Skeletal muscle tissue (tissue), 4 donors: Measurements from ENCODE around the gene POLR3F. TPM values are rescaled to one million over a fixed set of nuclear protein-coding genes. Genes with fewer than 3 reads are reported as not detected.
"Not testable (repeated sequence)": the region's sequence is repeated elsewhere in the genome, so short reads cannot be mapped to it uniquely, and the experiment has no call there.

Source experiments
- H3K27ac ChIP-seq: one replicate; pipeline ENCODE4 v1.7.0; 2013; ENCODE audit warnings: mild to moderate bottlenecking, low read depth, low read length, inconsistent platforms
- H3K27me3 ChIP-seq, 3 donors: one replicate each; pipeline ENCODE4 v1.7.0; 2013; ENCODE audit warnings: low read length in 3 of 3; ENCODE audit not compliant: control insufficient read depth in 3 of 3, insufficient read depth in 3 of 3
- H3K36me3 ChIP-seq, 3 donors: one replicate each; pipeline ENCODE4 v1.7.0; 2013; ENCODE audit warnings: low read length in 3 of 3; ENCODE audit not compliant: control insufficient read depth in 3 of 3, insufficient read depth in 3 of 3
- H3K4me1 ChIP-seq, 3 donors: one replicate each; pipeline ENCODE4 v1.7.0; 2013; ENCODE audit warnings: low read length in 3 of 3, mild to moderate bottlenecking in 3 of 3; ENCODE audit not compliant: control insufficient read depth in 3 of 3, insufficient read depth in 3 of 3
- H3K4me3 ChIP-seq, 3 donors: one replicate each; pipeline ENCODE4 v1.7.0; 2013; ENCODE audit warnings: low read length in 3 of 3
- H3K9ac ChIP-seq, 3 donors: one replicate each; pipeline ENCODE4 v1.7.0; 2013; ENCODE audit warnings: low read length in 3 of 3, mild to moderate bottlenecking in 3 of 3, moderate library complexity in 2 of 3, low read depth in 1 of 3
- H3K9me3 ChIP-seq, 3 donors: one replicate each; pipeline ENCODE4 v1.7.0; 2013; ENCODE audit warnings: low read length in 3 of 3; ENCODE audit not compliant: control insufficient read depth in 3 of 3
- total RNA-seq: library from RNA; depleted of rRNA; stranded (reverse); fragments of >200 nt; gene quantifications from one replicate; pipeline ENCODE4 v1.2.3, GENCODE V29; 2014
- donor health status: Osteomylitis.

Gene POLR3F
- total RNA-seq, 1 donor from 2014 or later: 15.1 TPM

DNA sequence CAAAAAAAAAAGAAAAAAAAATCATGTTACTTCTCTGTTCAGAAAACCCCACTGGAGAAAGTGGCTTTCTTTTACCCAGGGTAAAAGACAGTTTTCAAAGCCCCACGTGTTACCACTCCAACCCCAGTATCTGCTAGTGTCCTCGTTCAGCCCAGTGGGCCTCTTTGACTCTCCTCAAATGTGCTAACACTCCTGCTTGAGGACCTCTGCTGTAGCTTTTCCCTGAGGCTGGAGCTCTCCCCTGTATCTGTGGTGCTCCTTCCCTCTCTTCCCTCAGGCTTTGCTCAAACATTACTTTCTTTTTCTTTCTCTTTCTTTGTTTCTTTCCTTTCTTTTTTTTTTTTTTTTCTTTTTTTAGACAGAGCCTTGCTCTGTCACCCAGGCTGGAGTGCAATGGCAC, 55.9 kb downstream of the POLR3F start:
- no peaks in the 10 kb centered on the region for H3K9me3 ChIP-seq
- no peak overlapping the region for H3K27ac ChIP-seq
- no peaks in the 10 kb centered on the region for H3K4me1 ChIP-seq
- no peak overlapping the region for H3K9ac ChIP-seq
- H3K36me3 ChIP-seq: peaks cover 10 to 37% (median 35%) of the 10 kb centered on the region in 3 donors
- no peaks in the 10 kb centered on the region for H3K27me3 ChIP-seq
- H3K4me3 ChIP-seq: no peak overlapping the region

GRCh38 chr20:18524646-18525045, 57.5 kb downstream of the POLR3F start:
- Histone ChIP-seq H3K9ac (no peak overlapping the region), H3K27ac (no peak overlapping the region), H3K4me3 (no peak overlapping the region), H3K9me3 (no peaks in the 10 kb centered on the region), H3K4me1 (no peaks in the 10 kb centered on the region), H3K36me3 (peaks cover 18 to 51% (median 51%) of the 10 kb centered on the region in 3 donors), H3K27me3 (no peaks in the 10 kb centered on the region)

- not testable (repeated sequence) for H3K9me3 ChIP-seq, H3K27me3 ChIP-seq, H3K9ac ChIP-seq, H3K27ac ChIP-seq, H3K4me3 ChIP-seq, H3K4me1 ChIP-seq
- H3K36me3 ChIP-seq: peaks cover 29 to 66% (median 63%) of the 10 kb centered on the region in 3 donors
These were observed 59.6 kb downstream of the POLR3F start for GRCh38 chr20:18526761-18527160.

DNA sequence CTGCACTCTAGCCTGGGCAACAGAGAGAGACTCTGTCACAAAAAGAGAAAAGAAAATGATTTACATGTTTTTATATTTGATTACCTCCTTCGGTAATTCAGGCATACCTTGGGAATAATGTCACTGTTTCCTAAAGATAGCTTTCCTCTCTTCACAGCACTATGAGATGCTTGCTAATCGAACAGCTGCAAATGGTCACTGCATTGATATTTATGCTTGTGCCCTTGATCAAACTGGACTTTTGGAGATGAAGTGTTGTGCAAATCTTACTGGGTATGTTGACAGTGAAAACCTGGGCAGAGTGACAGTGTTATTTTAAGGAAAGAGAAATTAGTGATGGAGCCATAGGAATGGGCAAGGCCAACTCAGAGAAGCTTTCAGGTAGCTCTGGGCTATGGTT, 60.1 kb downstream of the POLR3F start:
- Histone ChIP-seq H3K36me3 (peaks cover 30 to 72% (median 68%) of the 10 kb centered on the region in 3 donors), H3K27ac (no peak overlapping the region), H3K4me1 (no peaks in the 10 kb centered on the region), H3K9me3 (no peaks in the 10 kb centered on the region), H3K4me3 (no peak overlapping the region), H3K27me3 (no peaks in the 10 kb centered on the region), H3K9ac (no peak overlapping the region)

DNA sequence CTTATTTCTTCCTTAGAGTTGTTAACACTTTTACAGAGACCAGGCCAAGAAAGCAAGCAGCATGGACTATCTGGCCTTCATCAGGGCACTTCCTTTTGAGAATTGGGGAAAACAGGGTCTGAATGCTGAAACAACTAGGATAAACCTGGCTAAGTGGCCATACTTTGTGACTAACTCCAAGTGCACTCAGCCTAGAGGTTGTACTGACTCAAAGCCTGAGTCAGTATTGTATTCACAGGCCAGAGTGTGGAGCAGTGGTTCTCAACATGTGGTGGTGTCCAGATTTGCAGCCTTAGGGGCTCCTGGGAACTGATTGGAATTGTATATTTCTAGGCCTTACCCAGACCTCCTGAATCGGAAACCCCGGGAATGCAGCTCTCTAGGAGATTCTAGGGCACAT, 60.6 kb downstream of the POLR3F start:
- Histone ChIP-seq H3K9me3 (no peaks in the 10 kb centered on the region), H3K27ac (no peak overlapping the region), H3K9ac (no peak overlapping the region), H3K27me3 (no peaks in the 10 kb centered on the region), H3K4me3 (no peak overlapping the region), H3K4me1 (no peaks in the 10 kb centered on the region), H3K36me3 (peaks cover 34 to 77% (median 73%) of the 10 kb centered on the region in 3 donors)

- H3K27me3 ChIP-seq: no peaks in the 10 kb centered on the region
- H3K9me3 ChIP-seq: no peaks in the 10 kb centered on the region
- no peak overlapping the region for H3K27ac ChIP-seq
- H3K4me3 ChIP-seq: no peak overlapping the region
- peaks cover 44 to 84% (median 82%) of the 10 kb centered on the region in 3 donors for H3K36me3 ChIP-seq
- no peaks in the 10 kb centered on the region for H3K4me1 ChIP-seq
- H3K9ac ChIP-seq: no peak overlapping the region
These were observed 61.9 kb downstream of the POLR3F start for GRCh38 chr20:18529041-18529440.

DNA sequence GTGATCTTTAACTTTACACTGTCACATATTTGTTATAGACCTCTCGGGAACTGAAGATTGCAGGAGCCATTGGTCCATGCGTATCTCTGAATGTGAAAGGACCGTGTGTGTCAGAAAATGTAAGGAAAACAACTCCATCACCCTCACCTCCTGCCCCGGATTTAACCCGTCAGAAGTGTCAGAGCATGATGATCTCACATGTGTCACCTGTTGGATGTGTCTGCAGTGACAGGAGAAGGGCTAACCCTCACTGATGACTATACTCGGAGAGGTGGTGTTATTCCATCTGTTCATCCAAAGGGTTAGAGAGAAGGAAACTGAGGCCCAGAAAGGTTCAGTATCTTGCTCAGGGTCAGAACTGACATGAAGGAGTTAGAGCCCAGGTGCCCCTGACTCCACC, 65.4 kb downstream of the POLR3F start:
- H3K9ac ChIP-seq: no peak overlapping the region
- H3K4me1 ChIP-seq: no peaks in the 10 kb centered on the region
- H3K36me3 ChIP-seq: peaks cover 42 to 73% (median 68%) of the 10 kb centered on the region in 3 donors
- H3K9me3 ChIP-seq: no peaks in the 10 kb centered on the region
- no peak overlapping the region for H3K4me3 ChIP-seq
- no peak overlapping the region for H3K27ac ChIP-seq
- no peaks in the 10 kb centered on the region for H3K27me3 ChIP-seq

DNA sequence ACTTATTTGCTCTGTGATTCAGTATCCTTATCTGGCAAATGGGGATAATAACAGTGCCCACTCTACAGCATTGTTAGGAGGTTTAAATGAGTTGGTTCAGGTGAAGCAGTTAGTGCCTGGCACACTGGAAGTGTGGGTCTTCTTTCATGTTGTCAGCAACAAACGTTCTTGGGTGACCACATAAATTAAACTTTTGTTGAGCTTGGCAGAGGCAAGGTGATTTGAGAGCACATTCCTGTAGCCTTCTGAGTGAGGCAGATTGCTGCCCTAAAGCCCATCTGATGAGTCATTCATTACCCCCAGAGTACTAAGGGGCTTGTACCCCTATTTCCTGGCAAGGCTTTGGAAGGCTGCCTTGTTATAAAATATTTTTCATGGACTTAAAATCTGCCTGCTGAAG, 66.3 kb downstream of the POLR3F start:
- Histone ChIP-seq H3K27me3 (no peaks in the 10 kb centered on the region), H3K9me3 (no peaks in the 10 kb centered on the region), H3K27ac (no peak overlapping the region), H3K9ac (no peak overlapping the region), H3K36me3 (peaks cover 43 to 68% (median 63%) of the 10 kb centered on the region in 3 donors), H3K4me1 (no peaks in the 10 kb centered on the region), H3K4me3 (no peak overlapping the region)

GRCh38 chr20:18533978-18534644, 66.9 kb downstream of the POLR3F start:
- no peak overlapping the region for H3K9ac ChIP-seq
- no peak overlapping the region for H3K27ac ChIP-seq
- H3K36me3 ChIP-seq: peaks cover 40 to 62% (median 58%) of the 10 kb centered on the region in 3 donors
- no peaks in the 10 kb centered on the region for H3K4me1 ChIP-seq
- no peaks in the 10 kb centered on the region for H3K27me3 ChIP-seq
- no peak overlapping the region for H3K4me3 ChIP-seq
- no peaks in the 10 kb centered on the region for H3K9me3 ChIP-seq
